GM21515 (cell line): ENCODE results near the gene SPX.

ENCODE experiments used
- ATAC-seq: cut with Tn5 transposase; IDR thresholded peaks from one replicate; pipeline ENCODE4 v1.9.1; 2021; ENCODE audit not compliant: unreplicated experiment

The SPX gene

DNA sequence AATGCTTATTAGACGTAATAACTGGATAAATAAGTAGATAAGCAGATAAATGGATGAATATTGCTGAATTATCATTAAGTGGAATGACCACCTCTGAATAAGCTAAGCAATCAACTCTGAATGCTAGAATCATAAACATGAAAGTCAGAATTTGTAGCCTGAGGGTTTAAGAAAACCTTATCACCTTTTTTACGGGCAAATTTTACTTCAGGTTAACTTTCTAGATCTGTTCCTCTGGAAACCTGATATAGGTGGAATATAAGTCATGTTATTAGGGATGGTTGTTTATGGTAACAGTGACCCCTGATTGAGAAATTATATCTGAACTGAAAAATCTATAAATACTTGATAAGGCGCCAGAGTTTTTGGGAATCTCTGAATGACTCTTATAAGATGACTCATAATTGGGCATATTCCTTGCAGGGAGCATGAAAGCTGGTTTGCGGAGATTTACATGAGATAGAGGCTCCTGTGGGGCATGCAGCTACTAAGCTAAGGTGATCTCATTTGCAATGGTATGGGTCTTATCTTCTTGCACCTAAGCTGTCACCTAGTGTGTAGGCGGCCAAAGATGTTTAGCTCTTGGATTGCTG is 12.1 kb downstream of the SPX start:
- ATAC-seq, result no peak

DNA sequence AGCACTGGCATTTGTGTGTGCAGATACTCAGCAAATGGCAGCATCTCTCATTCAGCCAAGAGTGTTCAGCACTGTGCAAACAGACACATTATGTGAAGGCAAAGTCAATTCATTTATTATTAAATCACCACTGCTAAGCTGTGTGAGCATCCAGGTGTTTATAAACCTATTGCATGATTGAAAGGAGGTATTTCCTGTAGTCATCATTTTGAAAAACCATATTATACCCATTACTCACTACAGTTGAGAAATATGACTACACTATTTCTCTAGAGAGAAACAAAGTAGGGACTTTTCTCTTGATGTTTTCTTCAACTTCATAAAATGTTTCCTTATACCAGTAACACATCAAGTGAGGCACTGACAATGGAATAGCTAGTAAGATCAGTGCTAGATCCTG is 13.7 kb downstream of the SPX start:
- ATAC-seq, result no peak

DNA sequence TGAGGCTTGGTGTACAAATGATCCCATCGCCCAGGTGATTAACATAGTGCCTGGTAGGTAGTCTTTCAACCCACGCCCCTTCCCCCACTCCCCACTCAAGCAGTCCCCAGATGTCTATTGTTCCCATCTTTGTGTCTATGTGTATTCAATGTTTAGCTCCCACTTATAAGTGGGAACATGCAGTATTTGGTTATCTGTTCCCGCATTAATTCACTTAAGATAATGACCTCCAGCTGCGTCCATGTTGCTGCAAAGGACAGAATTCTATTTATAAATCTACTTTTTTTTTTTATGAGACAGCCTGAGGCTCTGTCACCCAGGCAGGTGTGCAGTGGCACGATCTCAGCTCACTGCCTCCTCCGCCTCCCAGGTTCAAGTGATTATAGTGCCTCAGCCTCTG is 15.7 kb downstream of the SPX start:
- no peak for ATAC-seq

DNA sequence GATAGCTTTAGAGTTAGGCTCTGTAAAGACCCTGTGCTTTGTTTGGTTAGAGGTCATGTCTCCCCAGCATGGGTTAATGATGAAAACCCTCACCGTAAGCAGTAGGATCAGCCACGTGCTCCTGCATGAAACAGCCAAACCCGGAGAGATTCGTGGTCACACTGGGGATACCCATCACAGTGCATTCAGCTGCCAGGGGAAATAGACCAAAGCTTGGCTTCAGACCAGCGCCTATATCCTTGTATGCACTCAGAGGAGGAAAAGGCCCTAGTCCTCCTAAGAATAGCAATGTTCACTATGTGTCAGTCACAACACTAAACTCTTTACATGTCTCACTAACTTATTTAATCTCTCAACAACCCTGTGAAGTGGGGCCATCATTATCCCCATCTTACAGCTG is 16.3 kb downstream of the SPX start:
- ATAC-seq, result no peak

DNA sequence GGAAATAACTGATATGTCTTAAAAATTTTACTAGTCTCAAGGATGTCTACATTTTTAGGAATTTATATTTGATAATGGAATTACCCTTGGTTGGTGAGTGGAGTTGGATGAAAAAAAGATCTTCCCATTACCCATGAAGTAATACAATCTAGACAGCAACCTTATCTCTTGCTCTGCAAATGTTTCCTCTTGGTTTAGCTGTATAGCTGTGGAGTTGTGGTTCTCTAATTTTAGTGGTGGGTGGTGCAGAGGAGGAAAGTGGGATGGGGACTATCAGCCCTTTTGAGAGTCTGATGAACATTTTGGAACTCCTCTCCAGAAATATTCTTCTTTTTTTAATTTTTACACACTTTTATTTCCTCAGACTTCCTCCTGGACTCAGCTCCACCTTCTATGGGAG is 17.1 kb downstream of the SPX start:
- no peak for ATAC-seq

DNA sequence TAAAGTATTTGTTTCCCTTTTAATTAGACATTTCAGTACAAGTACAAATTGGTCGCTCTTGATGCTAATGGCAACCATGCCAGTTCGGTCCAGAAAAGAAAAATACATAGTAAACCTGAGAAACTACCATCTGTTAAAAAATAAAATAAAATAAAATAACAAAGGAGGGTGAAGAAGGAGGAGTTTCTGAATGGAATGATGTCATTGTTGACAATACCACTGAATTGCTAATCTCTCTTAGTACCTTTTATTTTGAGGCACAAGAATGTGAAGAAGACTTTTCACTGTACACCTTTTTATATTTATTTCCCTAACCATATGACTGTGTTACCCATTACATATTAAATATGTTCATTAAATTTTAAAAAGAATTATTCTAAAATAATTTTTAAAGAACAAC is 19.5 kb downstream of the SPX start:
- no peak for ATAC-seq

DNA sequence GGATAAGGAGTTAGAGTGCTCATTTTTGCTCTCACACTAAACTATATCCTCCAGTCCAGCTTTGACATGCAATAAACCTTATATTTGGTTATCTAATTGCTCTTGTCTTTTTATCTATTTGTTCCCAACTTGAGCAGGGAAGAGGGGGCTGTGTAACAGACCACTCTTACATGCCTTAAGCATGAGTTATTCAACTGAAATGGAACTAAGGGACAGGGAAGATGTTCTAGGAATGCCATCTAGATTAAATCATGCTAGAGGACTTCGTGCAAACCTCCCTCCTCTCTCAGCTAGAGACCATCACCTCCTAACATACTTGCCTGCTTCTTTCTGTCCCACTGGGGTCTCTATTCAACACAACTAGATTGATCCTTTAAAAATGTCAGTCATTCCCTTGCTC is 20.6 kb downstream of the SPX start:
- no peak for ATAC-seq

DNA sequence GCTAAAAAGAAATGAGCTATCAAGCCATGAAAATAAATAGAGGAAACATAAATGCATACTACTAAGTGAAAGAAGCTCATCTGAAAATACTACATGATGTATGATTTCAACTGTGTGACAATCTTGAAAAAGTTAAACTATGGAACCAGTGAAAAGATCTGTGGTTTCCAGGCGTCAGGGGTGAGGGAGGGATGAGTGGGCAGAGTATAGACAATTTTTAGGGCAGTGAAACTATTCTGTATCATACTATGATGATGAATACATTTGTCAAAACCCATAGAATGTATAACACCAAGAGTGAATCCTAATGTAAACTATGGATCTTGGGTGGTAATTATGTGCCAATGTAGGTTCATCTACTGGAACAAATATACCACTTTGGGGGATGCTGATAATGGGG is 21.3 kb downstream of the SPX start:
- no peak for ATAC-seq

DNA sequence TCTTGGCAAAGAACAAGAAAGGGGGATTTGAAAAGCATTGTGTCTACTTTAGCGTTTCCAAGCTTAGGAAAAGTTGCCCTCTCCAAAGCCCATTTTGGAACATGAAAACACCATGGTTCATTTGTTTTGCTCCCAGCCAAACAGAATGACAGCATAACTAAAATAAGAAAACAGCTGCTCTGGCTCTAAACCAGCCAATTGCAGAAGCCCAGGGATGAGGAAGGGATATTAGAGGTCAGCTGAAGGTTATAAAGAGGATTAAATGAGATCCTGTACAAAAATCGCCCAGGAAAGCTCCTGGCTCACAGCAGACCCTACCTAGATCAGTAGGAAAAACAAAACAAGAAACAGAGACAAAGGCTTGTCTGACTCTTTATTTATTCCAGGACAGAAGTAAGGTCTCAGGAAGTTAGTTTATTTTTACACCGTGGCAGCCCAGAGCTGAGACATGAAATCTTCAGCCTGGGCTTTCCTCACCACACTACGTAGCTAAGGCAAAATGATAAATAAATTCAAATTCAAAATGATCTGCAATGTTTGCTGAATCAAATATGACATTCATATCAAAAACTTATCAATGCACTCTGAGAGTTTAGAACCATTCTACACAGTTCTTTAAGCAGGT is 25.9 kb downstream of the SPX start:
- ATAC-seq, result no peak

DNA sequence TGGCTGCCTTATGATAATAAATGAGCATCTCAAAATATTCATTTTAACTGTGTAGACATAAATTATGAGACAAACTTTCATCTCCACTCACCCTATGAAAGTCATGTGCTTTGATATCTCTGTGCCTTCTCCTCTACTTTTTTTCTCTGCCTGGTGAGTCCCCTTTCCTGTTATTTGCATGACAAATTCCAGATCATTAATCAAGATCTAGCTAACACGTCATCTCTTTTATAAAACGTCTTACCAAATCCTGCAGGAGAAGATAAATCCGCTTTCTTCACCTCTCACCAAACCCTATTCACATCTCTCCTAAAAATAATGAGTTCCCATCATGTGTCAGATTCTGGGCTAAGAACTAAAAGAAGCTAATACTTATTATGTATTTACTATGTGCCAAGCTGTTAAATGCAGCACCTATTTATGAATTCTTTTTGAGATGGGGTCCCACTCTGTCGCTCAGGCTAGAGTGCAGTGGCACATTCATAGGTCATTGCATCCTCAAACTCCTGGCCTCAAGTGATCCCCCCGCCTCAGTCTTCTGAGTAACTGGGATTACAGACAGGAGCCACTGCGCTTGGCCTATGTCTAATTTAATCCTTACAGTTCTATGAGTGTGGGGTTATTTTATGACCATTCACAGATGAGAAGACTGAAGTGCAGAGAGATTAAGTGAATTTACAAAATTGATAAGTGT is 26.7 kb downstream of the SPX start:
- ATAC-seq, result no peak

DNA sequence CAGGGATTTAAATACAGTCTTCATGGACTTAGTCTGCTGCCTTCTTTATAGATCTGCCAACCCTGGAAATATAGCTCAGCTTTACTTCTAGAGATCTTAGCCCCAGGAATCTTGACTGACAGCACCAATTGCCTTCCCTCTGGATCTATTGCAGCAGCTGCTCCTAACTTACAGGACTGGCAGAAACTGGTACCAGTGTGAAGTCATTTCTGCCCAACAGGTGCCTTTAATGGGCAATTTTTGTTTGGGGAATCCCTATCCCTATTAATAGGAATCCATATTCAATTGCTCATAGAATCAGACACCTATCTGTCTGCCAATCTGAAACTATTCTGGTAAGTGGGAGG is 27.2 kb downstream of the SPX start:
- ATAC-seq, result no peak

DNA sequence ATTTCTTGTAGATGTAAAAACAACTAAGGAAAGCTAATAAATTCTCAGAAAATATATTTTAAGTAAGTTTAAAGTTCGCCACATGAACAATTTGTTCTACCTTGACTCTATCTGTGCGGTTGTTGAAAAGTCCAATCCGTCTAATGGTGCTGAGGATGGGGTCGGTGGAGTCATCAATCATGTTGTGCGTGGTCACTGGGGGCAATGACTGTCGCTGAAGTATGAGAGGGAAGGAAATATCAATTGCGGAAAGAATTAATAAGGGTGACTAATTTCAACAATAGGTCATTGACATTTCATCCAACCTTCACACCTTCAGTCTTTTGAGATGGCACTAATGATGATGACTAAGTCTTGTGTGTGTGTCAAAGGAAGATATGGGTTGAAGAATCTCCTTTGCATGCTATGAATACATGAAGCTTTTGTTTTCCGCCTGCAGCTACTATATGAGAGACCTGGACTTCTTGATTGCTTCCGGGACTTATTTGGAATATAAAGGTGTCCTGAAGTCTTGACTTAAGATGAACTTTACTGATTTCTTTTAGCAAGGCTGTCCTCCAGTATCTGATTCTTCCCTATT is 32.1 kb downstream of the SPX start:
- ATAC-seq, result no peak

DNA sequence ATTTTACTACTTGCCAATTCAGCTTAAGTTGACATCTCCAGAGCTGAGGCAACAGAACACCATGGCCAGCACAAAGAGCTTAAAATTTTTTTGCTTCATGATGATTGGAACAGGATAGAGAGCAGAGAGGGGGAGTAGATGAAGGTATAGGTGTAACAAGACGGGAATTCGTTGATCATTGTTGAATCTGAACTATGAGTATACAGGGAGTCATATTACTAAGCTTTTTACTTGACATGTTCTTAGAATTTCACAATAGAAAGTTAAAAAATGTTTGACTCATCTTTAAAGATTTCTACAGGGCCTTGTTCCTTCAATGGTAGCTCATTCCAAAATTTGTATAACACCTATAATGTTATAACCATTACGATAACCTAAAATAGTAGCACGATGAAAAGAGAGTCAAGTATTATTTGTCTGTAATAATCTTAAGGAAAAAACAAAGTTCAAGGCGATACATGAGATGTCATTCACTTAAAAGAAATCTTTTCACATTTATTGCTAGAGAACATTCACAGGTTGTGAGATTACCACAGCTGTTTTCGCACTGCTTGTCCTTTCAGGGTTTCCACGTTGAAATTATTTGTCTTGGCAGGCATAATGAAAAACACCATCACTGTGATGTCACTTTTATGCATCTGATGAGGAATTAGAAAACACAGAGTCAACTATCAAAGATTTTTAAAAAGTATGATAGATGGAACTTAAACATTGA is 33.9 kb downstream of the SPX start:
- no peak for ATAC-seq

DNA sequence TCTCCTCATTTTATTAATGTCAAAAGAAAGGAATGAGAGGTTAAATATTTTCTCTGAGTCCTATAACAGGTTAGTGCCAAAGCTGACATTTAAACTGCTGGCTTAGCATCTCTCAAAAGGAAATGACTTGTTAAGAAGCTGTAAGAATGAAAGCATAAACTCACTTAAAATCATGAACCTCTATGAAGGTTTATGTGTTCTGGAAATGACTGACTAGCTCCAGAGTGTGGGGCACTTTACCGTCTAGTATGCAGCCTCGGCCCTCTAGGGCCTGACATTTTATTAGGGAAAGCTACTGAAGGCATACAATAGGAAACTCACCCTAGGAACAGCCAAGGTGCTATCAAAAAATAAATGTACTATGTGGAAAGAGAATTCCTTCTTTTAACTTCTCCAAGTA is 35.1 kb downstream of the SPX start:
- no peak for ATAC-seq

DNA sequence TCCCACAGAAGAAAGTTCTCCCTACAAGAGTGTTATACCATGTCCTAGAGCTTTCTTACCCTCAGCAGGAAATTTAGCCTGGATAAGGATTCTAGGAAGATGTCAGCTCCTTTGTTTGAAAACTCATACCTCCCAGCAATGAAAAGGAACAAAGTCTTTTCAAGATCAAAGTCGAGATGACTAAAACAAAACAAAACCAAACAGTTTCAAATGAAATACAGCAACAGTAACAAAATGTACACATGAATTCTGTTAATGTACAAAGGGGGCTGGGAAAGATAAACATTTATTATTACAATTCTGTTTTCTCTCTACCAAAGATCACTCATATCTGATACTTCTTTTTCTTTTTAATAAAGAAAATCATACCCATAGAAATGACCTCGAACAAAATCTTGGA is 36.8 kb downstream of the SPX start:
- ATAC-seq, result no peak

DNA sequence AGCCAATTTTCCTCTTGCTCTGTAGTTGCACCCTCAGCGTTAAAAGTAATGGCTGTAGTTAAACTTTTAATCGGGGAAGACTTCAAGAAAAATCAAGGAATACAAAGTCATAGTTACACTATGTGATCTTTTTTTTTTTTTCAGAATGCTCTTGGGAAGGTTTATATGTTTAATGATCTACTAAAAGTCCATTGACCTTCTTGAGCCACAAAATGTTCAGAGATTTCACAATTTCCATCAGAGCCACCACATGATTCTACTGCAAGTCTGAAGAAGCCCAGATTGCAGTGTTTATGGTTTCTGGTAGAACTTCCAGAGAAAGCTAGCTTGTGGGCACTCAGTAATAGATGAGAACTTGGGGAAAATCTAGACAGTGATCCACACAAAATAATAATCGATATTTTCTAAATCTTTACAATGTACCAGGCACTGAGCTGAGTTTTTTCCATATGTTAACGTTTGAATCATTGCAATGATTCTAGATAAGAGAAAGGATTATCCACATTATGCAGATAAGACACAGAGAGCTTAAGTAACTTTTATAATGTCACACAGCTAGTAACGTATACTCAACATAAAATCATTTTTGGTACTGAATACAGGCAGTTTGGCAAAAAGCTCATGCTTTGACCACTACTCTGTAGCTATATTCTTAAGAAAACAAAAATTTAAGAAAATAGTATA is 40.3 kb downstream of the SPX start:
- ATAC-seq, result no peak

DNA sequence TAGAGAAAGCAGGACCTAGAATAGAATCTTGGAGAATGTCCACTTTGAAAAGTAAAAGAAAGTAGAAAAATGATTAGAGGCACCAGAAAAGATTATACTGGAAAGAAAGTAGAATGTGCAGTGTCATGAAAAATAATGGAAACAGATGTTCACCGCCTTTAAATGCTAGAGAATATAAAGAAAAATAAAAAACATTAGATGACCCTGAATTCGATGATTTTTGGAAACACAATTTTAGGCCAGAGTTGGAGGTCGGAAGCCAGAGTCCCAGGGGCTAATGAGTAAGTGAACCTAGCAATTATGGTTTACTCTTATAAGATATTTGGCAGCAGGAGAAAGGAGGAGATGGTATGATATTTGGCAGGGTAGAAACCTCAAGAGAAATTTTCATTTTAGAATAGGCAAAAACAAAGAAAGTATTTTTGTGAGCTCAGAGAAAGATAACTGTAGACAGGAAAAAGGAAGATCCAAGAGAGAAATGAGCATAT is 40.9 kb downstream of the SPX start:
- ATAC-seq, result no peak

DNA sequence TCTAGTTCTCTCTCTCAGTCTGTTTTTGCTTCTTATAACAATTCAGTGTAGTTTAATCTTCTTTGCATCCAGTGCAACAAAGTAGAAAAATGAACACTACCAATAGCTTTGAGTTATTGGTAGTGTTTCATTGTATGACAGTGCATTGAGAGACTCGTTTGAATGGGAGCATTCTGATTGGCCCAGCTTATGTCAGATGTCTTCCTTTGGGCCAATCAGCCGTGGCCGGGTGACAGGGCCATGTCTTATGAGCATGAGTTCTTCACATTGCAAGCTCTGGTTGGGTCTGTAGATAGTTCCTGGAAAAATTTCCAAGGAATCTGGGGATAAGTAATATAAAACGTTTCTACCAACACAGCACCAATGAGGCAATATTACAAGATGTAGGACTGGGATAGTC is 42.0 kb downstream of the SPX start:
- no peak for ATAC-seq

DNA sequence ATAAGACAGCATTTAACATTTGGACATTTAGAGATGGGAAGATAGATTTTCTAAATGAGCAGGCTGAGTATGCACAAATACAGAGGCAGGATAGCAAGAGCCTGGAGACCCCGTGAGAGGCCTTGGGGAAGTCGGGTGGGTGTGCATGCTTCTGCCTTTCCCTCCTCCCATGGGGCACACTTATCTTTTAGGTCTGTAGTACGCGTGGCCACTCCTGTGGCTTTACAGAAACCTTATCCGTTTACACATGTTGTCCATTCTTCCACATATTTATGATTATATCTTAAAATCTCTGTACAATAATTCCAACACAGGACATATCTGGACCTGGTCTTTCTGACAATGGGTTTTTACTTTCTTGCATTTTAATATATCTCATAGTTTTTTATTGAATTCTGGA is 45.0 kb downstream of the SPX start:
- no peak for ATAC-seq

DNA sequence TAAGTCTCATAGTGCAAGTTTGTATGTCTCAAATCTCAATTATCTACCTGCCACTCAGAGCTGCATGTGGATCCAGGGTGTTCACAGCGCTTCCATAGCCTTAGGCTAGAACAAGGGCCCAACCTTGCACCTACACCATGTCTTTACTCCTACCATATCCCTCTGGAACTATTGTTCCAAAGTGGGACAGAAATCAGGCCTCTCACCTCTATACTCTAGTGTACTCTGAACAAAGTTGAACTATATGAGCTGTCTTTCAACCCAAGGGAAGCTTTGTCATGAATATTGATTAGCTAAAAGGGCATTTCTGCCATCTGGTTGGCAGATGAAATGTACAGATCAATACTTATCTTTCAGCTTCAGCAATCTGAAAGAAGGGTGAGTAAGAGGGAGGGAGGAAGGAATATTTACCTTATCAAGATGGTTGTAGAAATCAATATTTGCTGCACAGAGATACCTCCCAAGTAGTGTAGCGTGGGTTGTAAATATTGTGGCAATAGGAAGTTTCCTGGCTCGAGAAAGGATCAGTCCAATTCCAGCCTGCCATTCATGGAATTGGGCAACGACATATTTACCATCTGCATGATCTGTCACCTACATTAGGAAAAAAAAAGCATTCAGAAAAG is 47.8 kb downstream of the SPX start:
- no peak for ATAC-seq

DNA sequence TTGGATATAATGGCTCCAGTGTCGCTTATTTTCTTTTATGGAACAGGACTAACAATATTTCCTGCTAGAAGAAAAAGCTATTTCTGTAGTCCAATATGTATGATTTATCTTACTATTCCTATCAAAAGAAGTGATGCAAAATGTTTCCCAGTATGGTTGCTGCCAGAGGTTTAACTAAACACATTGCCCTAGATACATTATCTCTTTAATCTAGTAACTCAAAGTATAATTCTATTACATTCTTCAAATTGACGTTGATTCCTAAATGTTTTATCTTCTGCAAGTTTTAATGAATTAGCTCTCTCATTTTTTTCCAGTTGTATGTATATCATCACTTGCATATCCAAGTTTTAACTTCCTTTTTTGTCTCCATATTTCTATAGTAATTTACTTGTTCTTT is 50.3 kb downstream of the SPX start:
- ATAC-seq, result no peak
